ENCODE results near the gene FTCD.

FTCD gene

GRCh38 chr21:46092026-46092764 is 63.2 kb downstream of the FTCD start:
- DNase-seq: no peak

- DNase-seq: no peak
Observed at GRCh38 chr21:46091631-46092025, 63.8 kb downstream of the FTCD start.

- DNase-seq: no peak
Observed at GRCh38 chr21:46091118-46091517, 64.3 kb downstream of the FTCD start.

GRCh38 chr21:46089285-46089684 is 66.1 kb downstream of the FTCD start:
- DNase-seq: no peak

GRCh38 chr21:46088189-46088588 is 67.2 kb downstream of the FTCD start:
- no peak for DNase-seq

- DNase-seq: no peak
Observed at GRCh38 chr21:46087641-46088040, 67.7 kb downstream of the FTCD start.

All from right kidney (tissue), 1 donor.